Stimulated activated CD4-positive, alpha-beta T cell treated with anti-CD3 and anti-CD28 coated beads, Interleukin-1b, Interleukin-23, amount 100 ng/mL, for 4 hours (primary cell): Measurements from ENCODE around the gene CCDC33.

Source experiments
- DNase-seq, 2 donors: peaks; one replicate each; pipeline ENCODE4 v3.0.0-alpha.2; 2020; ENCODE audit warnings: low read depth in 2 of 2

Gene CCDC33

GRCh38 chr15:74208901-74209559, 27.1 kb upstream of the CCDC33 start:
- DNase-seq: no peak

- no peak for DNase-seq
Measured at GRCh38 chr15:74209560-74209958, 26.6 kb upstream of the CCDC33 start.

GRCh38 chr15:74209997-74210671, 26.0 kb upstream of the CCDC33 start:
- no peak for DNase-seq

GRCh38 chr15:74210729-74211128, 25.4 kb upstream of the CCDC33 start:
- no peak for DNase-seq

GRCh38 chr15:74211656-74212055, 24.5 kb upstream of the CCDC33 start:
- no peak for DNase-seq

- no peak for DNase-seq
Measured at GRCh38 chr15:74212494-74212893, 23.6 kb upstream of the CCDC33 start.

- no peak for DNase-seq
Measured at GRCh38 chr15:74213858-74214284, 22.3 kb upstream of the CCDC33 start.

GRCh38 chr15:74214324-74215021, 21.7 kb upstream of the CCDC33 start:
- no peak for DNase-seq

GRCh38 chr15:74215958-74216357, 20.2 kb upstream of the CCDC33 start:
- DNase-seq: no peak

- no peak for DNase-seq
Measured at GRCh38 chr15:74216949-74217348, 19.2 kb upstream of the CCDC33 start.

- DNase-seq: no peak
Measured at GRCh38 chr15:74217907-74218885, 17.9 kb upstream of the CCDC33 start.

- DNase-seq: no peak
Measured at GRCh38 chr15:74220475-74221248, 15.5 kb upstream of the CCDC33 start.

GRCh38 chr15:74221399-74222239, 14.5 kb upstream of the CCDC33 start:
- no peak for DNase-seq

- no peak for DNase-seq
Measured at GRCh38 chr15:74222240-74223119, 13.6 kb upstream of the CCDC33 start.

GRCh38 chr15:74225928-74226327, 10.2 kb upstream of the CCDC33 start:
- DNase-seq: no peak

GRCh38 chr15:74226761-74227540, 9.2 kb upstream of the CCDC33 start:
- no peak for DNase-seq

GRCh38 chr15:74227968-74228722, 8.0 kb upstream of the CCDC33 start:
- DNase-seq: no peak

GRCh38 chr15:74228723-74229081, 7.4 kb upstream of the CCDC33 start:
- DNase-seq: no peak
